Raji (cell line): Measurements from ENCODE around the gene ZNF586.

Source experiments
- POLR2A ChIP-seq: IDR thresholded peaks from 2 replicates; pipeline ENCODE4 v1.6.1; 2011; ENCODE audit warnings: low read depth, low read length, control low read depth; ENCODE audit not compliant: insufficient read depth

Gene ZNF586

DNA sequence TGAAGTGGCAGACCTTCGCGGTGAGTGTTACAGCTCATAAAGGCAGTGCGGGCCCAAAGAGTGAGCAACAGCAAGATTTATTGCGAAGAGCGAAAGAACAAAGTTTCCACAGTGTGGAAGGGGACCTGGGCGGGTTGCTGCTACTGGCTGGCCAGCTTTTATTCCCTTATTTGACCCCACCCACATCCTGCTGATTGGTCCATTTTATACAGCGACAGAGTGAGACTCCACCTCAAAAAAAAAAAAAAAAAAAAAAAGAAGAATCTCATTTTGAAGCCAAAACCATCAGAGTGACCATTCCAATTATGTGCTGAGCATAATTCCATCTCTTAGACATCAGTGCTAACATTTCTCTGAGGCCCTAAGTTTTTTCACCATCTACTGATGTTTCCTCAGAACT lies 47.2 kb downstream of the ZNF586 start:
- TF ChIP-seq POLR2A = no peak

DNA sequence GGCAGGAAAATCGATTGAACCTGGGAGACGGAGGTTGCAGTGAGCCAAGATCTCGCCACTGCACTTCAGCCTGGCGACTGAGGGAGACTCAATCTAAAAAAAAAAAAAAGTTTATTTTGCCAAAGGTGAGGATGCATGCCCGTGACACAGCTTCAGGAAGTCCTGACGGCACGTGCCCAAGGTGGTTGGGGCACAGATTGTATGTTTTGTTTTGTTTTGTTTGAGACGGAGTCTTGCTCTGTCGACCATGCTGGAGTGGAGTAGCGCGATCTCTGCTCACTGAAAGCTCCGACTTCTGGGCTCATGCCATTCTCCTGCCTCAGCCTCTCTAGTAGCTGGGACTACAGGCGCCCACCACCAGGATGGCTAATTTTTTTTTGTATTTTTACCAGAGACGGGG lies 48.5 kb downstream of the ZNF586 start:
- TF ChIP-seq POLR2A = no peak

DNA sequence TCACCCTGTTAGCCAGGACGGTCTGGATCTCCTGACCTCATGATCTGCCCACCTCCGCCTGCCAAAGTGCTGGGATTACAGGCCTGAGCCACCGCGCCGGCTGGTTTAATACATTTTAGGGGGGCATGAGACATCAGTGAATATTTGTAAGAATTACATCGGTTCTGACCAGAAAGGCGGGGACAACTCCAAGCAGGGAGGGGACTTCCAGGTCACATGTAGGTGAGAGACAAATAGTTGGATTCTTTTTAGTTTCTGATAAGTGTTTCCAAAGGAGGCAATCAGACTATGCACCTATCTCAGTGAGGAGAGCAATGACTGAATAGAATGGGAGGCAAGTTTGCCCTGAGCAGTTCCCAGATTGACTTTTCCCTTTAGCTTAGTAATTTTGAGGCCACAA lies 48.9 kb downstream of the ZNF586 start:
- no peak for TF ChIP-seq POLR2A

DNA sequence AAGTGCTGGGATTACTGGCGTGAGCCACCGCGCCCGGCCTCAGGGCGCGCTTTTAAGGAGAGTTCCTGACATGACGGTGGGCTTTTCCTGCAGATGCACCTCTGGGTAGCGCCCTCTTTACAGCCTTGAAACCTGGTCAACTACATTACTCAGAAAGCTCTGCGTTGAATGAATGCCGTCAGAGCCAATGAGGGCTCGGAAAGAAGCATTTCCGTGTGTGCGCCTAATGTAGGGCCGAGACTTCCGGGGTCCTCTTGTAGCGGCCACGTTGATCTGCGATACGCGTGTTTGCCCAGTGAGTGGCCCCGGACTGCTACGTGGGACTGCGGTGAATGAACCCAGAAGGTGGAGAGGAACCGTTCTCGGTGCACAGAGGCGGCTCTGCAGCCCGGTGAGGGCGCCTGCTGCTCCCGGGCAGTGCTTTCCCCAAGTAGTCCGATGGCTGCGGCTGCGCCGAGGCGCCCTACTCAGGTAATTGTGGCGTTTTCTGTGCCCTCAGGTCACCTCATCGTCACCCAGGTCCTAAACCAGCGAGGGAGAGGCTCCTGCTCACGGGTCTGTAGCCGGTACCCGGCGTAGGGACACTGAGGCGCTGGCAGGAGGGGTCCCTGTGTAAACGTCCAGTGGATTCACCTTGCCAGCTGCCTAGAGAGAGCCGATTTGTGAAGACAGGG lies 50.1 kb downstream of the ZNF586 start:
- peak; percentile 95 for TF ChIP-seq POLR2A

DNA sequence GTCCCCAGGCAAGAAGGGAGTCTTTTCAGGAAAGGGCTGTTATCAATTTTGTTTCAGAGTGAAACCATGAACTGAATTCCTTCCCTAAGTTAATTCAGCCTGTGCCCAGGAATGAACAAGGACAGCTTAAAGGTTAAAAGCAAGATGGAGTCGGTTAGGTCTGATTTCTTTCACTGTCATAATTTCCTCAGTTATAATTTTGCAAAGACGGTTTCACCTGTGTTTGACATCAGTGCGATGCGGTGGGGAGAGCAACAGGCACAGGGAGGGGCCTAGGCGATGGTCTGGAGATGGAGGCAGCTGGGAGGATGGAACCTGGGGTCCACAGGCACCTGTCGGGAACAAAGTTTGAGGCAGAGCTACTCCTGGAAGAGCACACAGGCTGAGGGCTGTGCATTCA lies 51.1 kb downstream of the ZNF586 start:
- TF ChIP-seq POLR2A = no peak

DNA sequence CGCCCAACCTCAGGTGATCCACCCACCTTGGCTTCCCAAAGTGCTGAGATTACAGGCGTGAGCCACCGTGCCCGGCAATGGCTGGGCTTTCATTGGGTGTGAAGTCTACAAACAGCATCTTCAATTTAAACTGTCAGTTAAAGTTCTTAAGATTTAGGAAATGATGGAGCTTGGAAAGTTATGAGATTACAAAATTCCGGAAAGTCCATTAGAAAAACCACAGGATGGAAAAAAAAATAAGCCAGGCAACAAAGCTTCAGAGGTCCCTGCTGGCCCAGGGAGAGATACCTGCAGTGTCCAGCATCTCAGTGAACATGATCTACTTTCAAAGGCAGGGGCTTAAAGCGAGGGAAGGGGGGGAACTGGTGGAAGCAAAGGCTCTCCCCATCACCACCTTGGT lies 56.0 kb downstream of the ZNF586 start:
- no peak for TF ChIP-seq POLR2A

DNA sequence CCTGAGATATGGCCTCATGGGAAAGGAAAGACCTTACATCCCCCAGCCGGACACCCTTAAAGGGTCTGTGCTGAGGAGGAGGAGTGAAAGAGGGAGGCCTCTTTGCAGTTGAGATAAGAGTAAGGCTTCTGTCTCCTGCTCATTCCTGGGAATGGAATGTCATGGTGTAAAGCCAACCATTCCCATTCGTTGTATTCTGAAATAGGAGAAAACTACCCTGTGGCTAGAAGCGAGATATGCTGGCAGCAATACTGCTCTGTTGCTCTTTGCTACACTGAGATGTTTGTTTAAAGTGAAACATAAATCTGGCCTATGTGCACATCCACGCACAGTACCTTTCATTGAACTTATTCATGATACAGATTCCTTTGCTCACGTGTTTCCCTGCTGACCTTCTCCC lies 59.8 kb downstream of the ZNF586 start:
- TF ChIP-seq POLR2A = no peak

DNA sequence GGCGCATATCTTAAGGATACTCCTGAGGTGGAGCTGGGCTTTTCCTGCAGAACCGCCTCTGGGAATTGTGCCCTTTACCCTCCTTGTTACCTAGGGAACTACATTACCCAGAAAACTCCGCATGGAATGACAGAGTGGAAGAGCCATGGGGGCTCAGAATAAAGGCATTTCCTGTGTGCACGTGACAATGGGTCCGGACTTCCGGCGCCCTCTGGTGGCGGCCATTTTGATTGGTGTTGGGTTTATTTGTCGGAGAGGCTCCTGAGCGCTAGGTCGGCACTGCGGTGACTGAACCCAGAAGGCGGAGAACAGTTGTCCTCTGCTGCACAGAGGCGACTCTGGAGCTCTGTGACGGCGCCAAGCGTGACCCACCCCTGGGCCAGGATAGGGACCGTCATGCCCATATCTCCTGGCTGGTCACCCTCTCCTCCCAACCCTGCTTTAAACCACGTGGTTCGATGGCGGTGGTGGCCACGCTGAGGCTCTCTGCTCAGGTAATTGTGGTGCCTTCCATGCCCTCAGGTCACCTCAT lies 60.7 kb downstream of the ZNF586 start, which contains the start of gene ZNF587B:
TSS of gene ZNF587B (plus strand) at position 229 of the 532 bp plus-strand sequence. CDS start at position 459, 230 bp downstream.
- TF ChIP-seq POLR2A = no peak
